Activated T-helper 17 cell treated with anti-CD3 and anti-CD28 coated beads, Interleukin-2, amount 50 U/mL, for 72 hours (primary cell): ENCODE data around the gene SDHAF3. TPM values are rescaled to one million over a fixed set of nuclear protein-coding genes. Genes with fewer than 3 reads are reported as not detected.
"Not testable (repeated sequence)": the region's sequence is repeated elsewhere in the genome, so short reads cannot be mapped to it uniquely, and the experiment has no call there.

ENCODE experiments used
- ATAC-seq: fragments of 150-1000 bp; cut with Tn5 transposase; replicated peaks from 2 replicates; pipeline ENCODE4 v1.10.0; 2021; ENCODE audit warnings: mild to moderate bottlenecking, moderate library complexity
- H3K27ac Mint-ChIP-seq: one replicate; pipeline ENCODE4 v1.8.0; 2022; ENCODE audit warnings: mixed read lengths
- H3K27me3 Mint-ChIP-seq: one replicate; pipeline ENCODE4 v1.8.0; 2022; ENCODE audit warnings: mixed read lengths
- H3K36me3 Mint-ChIP-seq: one replicate; pipeline ENCODE4 v1.8.0; 2022; ENCODE audit warnings: low read depth, mild to moderate bottlenecking, mixed read lengths
- H3K4me1 Mint-ChIP-seq: one replicate; pipeline ENCODE4 v1.8.0; 2022; ENCODE audit warnings: mixed read lengths
- H3K4me3 Mint-ChIP-seq: one replicate; pipeline ENCODE4 v1.8.0; 2022; ENCODE audit warnings: mild to moderate bottlenecking, mixed read lengths
- H3K9me3 Mint-ChIP-seq: one replicate; pipeline ENCODE4 v1.8.0; 2022; ENCODE audit warnings: mixed read lengths
- total RNA-seq, 2 donors: library from RNA; stranded (reverse); gene quantifications; one replicate each; pipeline ENCODE4 v1.2.3, GENCODE V29; 2022

Gene SDHAF3
- total RNA-seq, 2 donors from 2014 or later, result 17.8 to 23.5 TPM

- H3K4me3 Mint-ChIP-seq, result no peak overlapping the region
- no peaks in the 10 kb centered on the region for H3K27me3 Mint-ChIP-seq
- no peak overlapping the region for H3K27ac Mint-ChIP-seq
- peaks cover 34% of the 10 kb centered on the region for H3K36me3 Mint-ChIP-seq
- no peaks in the 10 kb centered on the region for H3K9me3 Mint-ChIP-seq
- no peaks in the 10 kb centered on the region for H3K4me1 Mint-ChIP-seq
- no peak for ATAC-seq
Observed at GRCh38 chr7:97155897-97156418, 38.5 kb downstream of the SDHAF3 start.

DNA sequence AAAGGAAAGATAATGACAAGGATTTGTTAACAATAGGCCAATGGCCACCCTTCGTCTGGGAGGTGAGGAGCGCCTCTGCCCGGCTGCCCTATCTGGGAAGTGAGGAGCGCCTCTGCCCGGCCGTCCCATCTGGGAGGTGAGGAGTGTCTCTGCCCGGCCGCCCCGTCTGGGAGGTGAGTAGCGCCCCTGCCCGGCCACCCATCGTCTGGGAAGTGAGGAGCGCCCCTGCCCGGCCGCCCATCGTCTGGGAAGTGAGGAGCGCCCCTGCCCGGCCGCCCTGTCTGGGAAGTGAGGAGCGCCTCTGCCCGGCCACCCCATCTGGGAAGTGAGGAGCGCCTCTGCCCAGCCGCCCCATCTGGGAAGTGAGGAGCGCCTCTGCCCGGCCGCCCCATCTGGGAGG is 42.5 kb downstream of the SDHAF3 start:
- H3K4me1 Mint-ChIP-seq, H3K9me3 Mint-ChIP-seq, H3K4me3 Mint-ChIP-seq, H3K27ac Mint-ChIP-seq, H3K27me3 Mint-ChIP-seq, ATAC-seq: not testable (repeated sequence)
- H3K36me3 Mint-ChIP-seq, result peaks cover 64% of the 10 kb centered on the region

- H3K9me3 Mint-ChIP-seq, H3K27me3 Mint-ChIP-seq, ATAC-seq, H3K4me3 Mint-ChIP-seq, H3K4me1 Mint-ChIP-seq, H3K27ac Mint-ChIP-seq: not testable (repeated sequence)
- peaks cover 78% of the 10 kb centered on the region for H3K36me3 Mint-ChIP-seq
Observed at GRCh38 chr7:97161609-97162008, 44.1 kb downstream of the SDHAF3 start.

DNA sequence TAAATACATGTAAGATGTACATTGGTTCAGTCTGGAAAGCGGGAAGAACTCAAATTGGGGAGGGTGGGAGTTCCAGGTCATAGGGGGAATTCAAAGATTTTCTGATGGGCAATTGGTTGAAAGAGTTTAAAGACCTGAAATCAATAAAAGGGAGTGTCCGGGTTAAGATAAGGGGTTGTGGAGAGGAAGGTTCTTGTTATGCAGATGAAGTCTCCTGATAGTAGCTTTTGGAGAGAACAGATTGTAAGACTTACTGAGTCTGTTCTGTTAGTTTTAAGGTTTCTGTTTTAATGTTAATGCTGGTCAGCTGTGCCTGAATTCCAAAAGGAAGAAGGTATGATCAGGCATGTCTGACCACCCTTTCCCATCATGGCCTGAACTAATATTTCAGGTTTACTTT is 48.8 kb downstream of the SDHAF3 start:
- no peak for ATAC-seq
- peak overlapping the region; percentile 74 for H3K27ac Mint-ChIP-seq

GRCh38 chr7:97167176-97167575 is 49.7 kb downstream of the SDHAF3 start:
- Mint-ChIP-seq H3K4me1 (peaks cover 17% of the 10 kb centered on the region), H3K4me3 (peak overlapping the region; percentile 50), H3K27me3 (no peaks in the 10 kb centered on the region), H3K36me3 (peaks cover 65% of the 10 kb centered on the region), H3K27ac (peak overlapping the region; percentile 74), H3K9me3 (peaks cover 6% of the 10 kb centered on the region)
- ATAC-seq, result peak; percentile 90

More for the DNA sequence above, 48.8 kb downstream of the SDHAF3 start:
- peaks cover 73% of the 10 kb centered on the region for H3K36me3 Mint-ChIP-seq
- peaks cover 6% of the 10 kb centered on the region for H3K9me3 Mint-ChIP-seq
- H3K4me3 Mint-ChIP-seq, result no peak overlapping the region
- H3K4me1 Mint-ChIP-seq, result peaks cover 17% of the 10 kb centered on the region
- no peaks in the 10 kb centered on the region for H3K27me3 Mint-ChIP-seq

GRCh38 chr7:97167749-97168148 is 50.3 kb downstream of the SDHAF3 start:
- no peaks in the 10 kb centered on the region for H3K27me3 Mint-ChIP-seq
- H3K4me1 Mint-ChIP-seq, result peaks cover 17% of the 10 kb centered on the region
- H3K27ac Mint-ChIP-seq, result peak overlapping the region; percentile 74
- H3K4me3 Mint-ChIP-seq, result peak overlapping the region; percentile 50
- peaks cover 59% of the 10 kb centered on the region for H3K36me3 Mint-ChIP-seq
- H3K9me3 Mint-ChIP-seq, result peaks cover 6% of the 10 kb centered on the region
- no peak for ATAC-seq

DNA sequence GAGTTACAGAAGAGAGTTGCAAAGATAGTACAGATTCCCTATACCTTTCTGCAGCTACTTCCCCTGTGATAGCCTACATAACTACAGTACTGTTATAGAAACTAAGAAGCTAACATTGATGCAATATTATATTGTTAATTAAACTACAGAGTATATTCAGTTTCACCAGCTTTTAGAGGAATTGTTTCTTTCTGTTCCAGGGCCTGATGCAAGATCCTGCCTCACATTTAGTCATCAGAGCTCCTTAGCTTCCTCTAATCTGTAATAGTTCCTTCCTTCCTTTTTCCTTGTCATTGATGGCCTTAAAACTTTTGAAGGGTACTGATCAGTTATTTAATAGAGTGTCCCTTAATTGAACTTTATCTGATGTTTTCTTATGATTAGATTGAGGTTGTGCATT is 56.8 kb downstream of the SDHAF3 start:
- no peaks in the 10 kb centered on the region for H3K36me3 Mint-ChIP-seq
- H3K4me3 Mint-ChIP-seq, result no peak overlapping the region
- no peaks in the 10 kb centered on the region for H3K4me1 Mint-ChIP-seq
- no peaks in the 10 kb centered on the region for H3K9me3 Mint-ChIP-seq
- H3K27me3 Mint-ChIP-seq, result no peaks in the 10 kb centered on the region
- peak overlapping the region; percentile 12 for H3K27ac Mint-ChIP-seq
- no peak for ATAC-seq

GRCh38 chr7:97179454-97180104 is 62.1 kb downstream of the SDHAF3 start:
- Mint-ChIP-seq H3K9me3 (no peaks in the 10 kb centered on the region), H3K4me1 (no peaks in the 10 kb centered on the region), H3K27ac (no peak overlapping the region), H3K27me3 (no peaks in the 10 kb centered on the region), H3K36me3 (peaks cover 15% of the 10 kb centered on the region), H3K4me3 (no peak overlapping the region)
- ATAC-seq, result no peak

DNA sequence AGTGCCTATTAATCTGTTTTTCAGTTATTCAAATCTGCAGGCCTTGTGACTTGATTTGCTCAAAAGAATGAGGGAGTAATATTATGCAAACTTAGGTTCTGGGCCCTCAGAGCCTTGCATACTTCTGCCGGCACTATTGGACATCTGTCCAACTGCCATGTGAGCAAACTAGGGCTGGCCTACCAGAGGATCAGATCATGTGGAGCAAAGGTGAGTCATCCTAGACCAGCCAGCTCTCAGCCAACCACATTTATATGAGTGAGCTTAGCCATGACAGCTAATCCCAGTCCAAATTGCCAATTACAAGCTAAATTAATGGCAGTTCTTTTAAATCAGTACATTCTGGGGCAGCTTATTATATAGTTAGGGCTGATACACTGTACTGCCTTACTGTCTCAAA is 69.6 kb downstream of the SDHAF3 start:
- no peak overlapping the region for H3K27ac Mint-ChIP-seq
- H3K4me3 Mint-ChIP-seq, result no peak overlapping the region
- no peaks in the 10 kb centered on the region for H3K9me3 Mint-ChIP-seq
- no peaks in the 10 kb centered on the region for H3K4me1 Mint-ChIP-seq
- peaks cover 14% of the 10 kb centered on the region for H3K27me3 Mint-ChIP-seq
- H3K36me3 Mint-ChIP-seq, result peaks cover 12% of the 10 kb centered on the region
- no peak for ATAC-seq

- not testable (repeated sequence) for H3K9me3 Mint-ChIP-seq, H3K36me3 Mint-ChIP-seq, H3K4me3 Mint-ChIP-seq, ATAC-seq, H3K27ac Mint-ChIP-seq, H3K4me1 Mint-ChIP-seq
- H3K27me3 Mint-ChIP-seq, result peaks cover 14% of the 10 kb centered on the region
Observed at GRCh38 chr7:97196174-97196573, 78.7 kb downstream of the SDHAF3 start.

GRCh38 chr7:97198596-97198995 is 81.1 kb downstream of the SDHAF3 start:
- Mint-ChIP-seq H3K4me1 (no peaks in the 10 kb centered on the region), H3K4me3 (no peak overlapping the region), H3K27ac (no peak overlapping the region), H3K9me3 (no peaks in the 10 kb centered on the region), H3K36me3 (no peaks in the 10 kb centered on the region), H3K27me3 (peaks cover 13% of the 10 kb centered on the region)
- no peak for ATAC-seq

DNA sequence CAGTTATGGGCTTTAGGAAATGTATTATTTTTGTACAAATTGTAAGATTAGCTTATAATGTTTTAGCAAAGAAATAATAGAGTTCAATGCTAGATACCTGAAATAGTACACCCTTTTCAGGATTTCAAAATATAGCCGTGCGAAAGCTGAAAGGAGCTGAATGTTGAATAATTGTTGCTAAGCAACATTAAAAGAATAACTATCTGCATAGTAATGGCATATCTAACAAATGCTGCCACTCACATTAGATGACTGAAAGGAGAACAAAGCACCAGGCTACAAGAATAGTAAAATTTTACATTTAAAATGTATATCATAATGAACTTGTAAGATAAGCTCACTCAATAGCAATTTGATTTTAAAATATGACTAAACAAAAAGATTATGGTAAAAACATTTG is 82.5 kb downstream of the SDHAF3 start:
- no peaks in the 10 kb centered on the region for H3K36me3 Mint-ChIP-seq
- H3K4me3 Mint-ChIP-seq, result no peak overlapping the region
- H3K4me1 Mint-ChIP-seq, result no peaks in the 10 kb centered on the region
- peaks cover 12% of the 10 kb centered on the region for H3K27me3 Mint-ChIP-seq
- H3K9me3 Mint-ChIP-seq, result no peaks in the 10 kb centered on the region
- ATAC-seq, result no peak
- no peak overlapping the region for H3K27ac Mint-ChIP-seq

- H3K4me1 Mint-ChIP-seq, result no peaks in the 10 kb centered on the region
- H3K4me3 Mint-ChIP-seq, result no peak overlapping the region
- H3K27me3 Mint-ChIP-seq, result peaks cover 7% of the 10 kb centered on the region
- no peak overlapping the region for H3K27ac Mint-ChIP-seq
- ATAC-seq, result no peak
- H3K9me3 Mint-ChIP-seq, result no peaks in the 10 kb centered on the region
- no peaks in the 10 kb centered on the region for H3K36me3 Mint-ChIP-seq
Observed at GRCh38 chr7:97203957-97204356, 86.5 kb downstream of the SDHAF3 start.

- Mint-ChIP-seq H3K4me3 (no peak overlapping the region), H3K9me3 (no peaks in the 10 kb centered on the region), H3K36me3 (no peaks in the 10 kb centered on the region), H3K4me1 (no peaks in the 10 kb centered on the region), H3K27me3 (peaks cover 7% of the 10 kb centered on the region), H3K27ac (no peak overlapping the region)
- ATAC-seq, result no peak
Observed at GRCh38 chr7:97204821-97205220, 87.3 kb downstream of the SDHAF3 start.

DNA sequence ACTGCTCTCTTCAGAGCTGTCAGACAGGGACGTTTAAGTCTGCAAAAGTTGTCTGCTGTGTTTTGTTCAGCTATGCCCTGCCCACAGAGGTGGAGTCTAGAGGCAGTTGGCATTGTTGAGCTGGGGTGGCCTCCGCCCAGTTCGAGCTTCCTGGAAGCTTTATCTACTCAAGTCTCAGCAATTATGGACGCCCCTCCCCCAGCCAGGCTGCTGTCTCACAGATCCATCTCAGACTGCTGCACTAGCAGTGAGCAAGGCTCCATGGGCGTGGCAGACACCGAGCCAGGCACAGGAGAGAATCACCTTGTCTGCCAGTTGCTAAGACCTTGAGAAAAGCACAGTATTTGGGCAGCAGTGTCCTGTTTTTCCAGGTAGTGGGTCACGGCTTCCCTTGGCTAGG is 98.1 kb downstream of the SDHAF3 start:
- no peak for ATAC-seq
- H3K36me3 Mint-ChIP-seq, result no peaks in the 10 kb centered on the region
- no peaks in the 10 kb centered on the region for H3K4me1 Mint-ChIP-seq

More for the DNA sequence above, 98.1 kb downstream of the SDHAF3 start:
- Mint-ChIP-seq H3K9me3 (peaks cover 6% of the 10 kb centered on the region), H3K27ac (no peak overlapping the region), H3K27me3 (peaks cover 24% of the 10 kb centered on the region), H3K4me3 (no peak overlapping the region)
